A549 treated with CpdA at 1 μM for 4 hours (cell line): ENCODE data around the gene GPR3. TPM values are rescaled to one million over a fixed set of nuclear protein-coding genes. Genes with fewer than 3 reads are reported as not detected.

Source experiments
- total RNA-seq: library from RNA; stranded (reverse); fragments of 200-300 nt; extraction: Qiagen RNA extraction; gene quantifications from 5 replicates; pipeline ENCODE4 v1.2.3, GENCODE V29; 2022; ENCODE audit warnings: low read depth

The GPR3 gene, protein sequence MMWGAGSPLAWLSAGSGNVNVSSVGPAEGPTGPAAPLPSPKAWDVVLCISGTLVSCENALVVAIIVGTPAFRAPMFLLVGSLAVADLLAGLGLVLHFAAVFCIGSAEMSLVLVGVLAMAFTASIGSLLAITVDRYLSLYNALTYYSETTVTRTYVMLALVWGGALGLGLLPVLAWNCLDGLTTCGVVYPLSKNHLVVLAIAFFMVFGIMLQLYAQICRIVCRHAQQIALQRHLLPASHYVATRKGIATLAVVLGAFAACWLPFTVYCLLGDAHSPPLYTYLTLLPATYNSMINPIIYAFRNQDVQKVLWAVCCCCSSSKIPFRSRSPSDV
- total RNA-seq: 1.6 to 2.3 TPM (median 1.8 TPM) in 5 replicates

GRCh38 chr1:27392096-27392777 is at the start of gene GPR3:
Gene GPR3, plus strand, starts transcription at chr1:27392622. Its CDS starts 1,177 bp downstream, at chr1:27393799.

DNA sequence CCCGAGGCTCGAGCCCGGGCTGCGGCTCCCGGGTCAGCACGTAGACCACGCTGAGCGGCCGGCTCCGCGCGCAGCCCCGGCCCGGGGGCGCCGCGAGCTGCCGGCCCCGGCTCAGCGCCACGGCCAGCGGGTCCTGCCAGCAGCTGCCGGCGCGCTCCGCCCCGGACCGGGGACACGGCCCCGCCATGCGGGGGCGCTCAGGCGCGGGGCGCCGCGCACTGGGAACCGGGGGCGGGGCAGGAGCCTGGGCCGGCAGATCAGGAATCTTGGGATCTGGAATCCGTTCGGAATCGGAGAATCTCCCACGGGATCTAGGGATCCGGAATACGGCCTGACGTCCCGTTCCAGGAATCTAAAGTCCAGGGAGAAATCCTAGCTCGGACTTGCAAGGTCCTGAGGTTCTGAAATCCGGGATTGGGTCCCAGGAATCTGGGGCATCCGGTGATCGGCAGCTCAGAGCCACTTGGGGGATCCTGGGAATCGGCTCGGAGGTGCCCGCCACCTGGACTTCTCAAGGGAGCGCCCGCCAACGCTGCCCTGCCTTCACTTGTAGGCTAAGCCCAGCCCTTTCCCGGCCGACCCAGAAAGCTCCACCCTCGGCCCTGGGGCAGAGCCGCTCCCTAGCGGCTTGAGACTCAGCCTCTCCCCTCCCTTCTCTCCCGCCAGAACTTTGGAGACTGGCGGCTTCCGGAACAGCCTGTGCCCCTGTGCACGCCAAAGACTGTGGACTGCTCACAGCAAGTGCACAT is 25.8 kb upstream of the GPR3 start, which contains the start of gene MAP3K6:
MAP3K6 (minus strand) TSS at position 551 of the 749 bp plus-strand sequence; CDS start at position 187, 364 bp downstream.

DNA sequence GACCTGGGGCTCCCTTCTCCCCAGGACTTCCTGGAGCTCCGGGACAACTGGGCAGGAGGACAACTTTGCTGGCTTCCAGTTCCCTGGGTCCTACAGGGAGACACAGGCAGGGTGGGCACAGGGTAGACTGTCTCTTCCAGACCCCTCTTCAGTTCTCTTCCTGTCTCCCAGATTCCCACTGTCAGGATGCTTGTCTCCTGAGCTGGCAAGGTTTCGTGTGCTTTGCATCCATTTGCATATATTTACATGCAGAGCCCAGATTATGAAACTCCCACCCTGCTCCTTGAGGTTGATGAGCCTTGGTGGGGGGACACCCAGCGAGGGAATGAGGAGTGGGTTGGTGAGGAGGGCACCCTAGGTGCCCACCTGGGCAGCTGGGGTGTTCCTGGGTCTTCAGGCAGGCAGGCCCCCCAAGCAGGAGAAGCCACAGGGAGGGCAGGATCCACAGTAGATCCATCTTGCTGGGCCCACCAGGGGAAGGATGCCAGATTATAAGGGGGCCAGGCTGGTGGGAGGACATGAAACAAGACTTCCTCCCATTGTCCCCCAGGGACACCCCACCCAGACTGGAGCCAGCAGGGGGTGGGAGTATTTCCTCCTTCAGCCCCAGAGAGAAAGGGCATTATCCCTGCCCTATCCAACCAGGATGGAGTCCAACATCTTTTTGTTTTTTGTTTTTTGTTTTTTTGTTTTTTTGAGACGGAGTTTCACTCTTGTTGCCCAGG is 17.9 kb upstream of the GPR3 start, which contains the start of gene FCN3:
FCN3 (minus strand) TSS at position 463 of the 725 bp plus-strand sequence; CDS start at position 457, 6 bp downstream.

DNA sequence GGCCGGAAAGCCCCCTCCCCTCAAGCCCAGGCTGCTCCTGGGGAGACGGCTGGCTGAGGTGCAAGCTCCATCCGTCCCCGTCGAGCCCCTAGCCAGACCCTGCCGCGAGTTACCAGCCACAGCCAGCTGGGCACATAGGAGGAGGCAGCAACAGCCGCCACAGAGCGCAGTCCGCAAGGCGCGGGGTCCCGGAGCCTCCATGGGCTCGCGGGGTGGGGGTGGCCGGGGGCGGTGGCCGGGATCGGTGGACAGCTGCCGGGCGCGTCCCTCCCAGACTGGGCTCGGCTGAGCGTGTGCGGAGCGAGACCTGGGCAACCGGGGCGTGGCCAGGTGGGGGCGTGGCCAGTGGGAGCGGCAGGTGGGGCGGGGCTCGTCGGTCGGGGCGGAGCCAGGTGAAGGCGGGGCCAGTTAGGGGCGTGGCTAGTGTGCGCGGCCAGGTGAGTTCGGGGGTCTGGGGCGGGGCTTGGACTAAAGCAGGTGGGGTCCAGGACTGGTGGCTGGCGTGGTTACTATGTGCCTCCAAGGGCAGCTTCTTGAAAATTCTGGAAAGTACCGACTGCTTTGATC is 9.3 kb upstream of the GPR3 start, which contains the start of gene CD164L2:
CD164L2 (minus strand) TSS at position 295 of the 567 bp plus-strand sequence; CDS start at position 201, 94 bp downstream.

Other genes with a start within 250 kb of the GPR3 start
- 11.5 to 13.9 TPM (median 12.0 TPM) in 5 replicates for gene SLC9A1, start 237.5 kb upstream of the GPR3 start, total RNA-seq
- 6.1 to 8.5 TPM (median 8.1 TPM) in 5 replicates for gene WDTC1, start 158.0 kb upstream of the GPR3 start, total RNA-seq
- gene TMEM222, start 70.5 kb upstream of the GPR3 start, total RNA-seq: 43.0 to 50.7 TPM (median 50.1 TPM) in 5 replicates
- 0.12 to 0.66 TPM (median 0.50 TPM) in 5 replicates for gene SYTL1, start 50.6 kb upstream of the GPR3 start, total RNA-seq
- 6.8 to 9.6 TPM (median 9.2 TPM) in 5 replicates for gene MAP3K6, start 25.7 kb upstream of the GPR3 start, total RNA-seq
- not detected in 5 replicates for gene FCN3, start 17.8 kb upstream of the GPR3 start, total RNA-seq
- gene CD164L2, start 9.3 kb upstream of the GPR3 start, total RNA-seq: not detected in 5 replicates
- gene WASF2, start 97.5 kb downstream of the GPR3 start, total RNA-seq: 40.1 to 52.5 TPM (median 48.7 TPM) in 5 replicates
- 11.8 to 17.4 TPM (median 16.8 TPM) in 5 replicates for gene AHDC1, start 211.5 kb downstream of the GPR3 start, total RNA-seq
- 0.05 to 0.08 TPM in 2 of 5 replicates, not detected in the others for gene FGR, start 242.6 kb downstream of the GPR3 start, total RNA-seq